GM21360 (cell line): ENCODE data around the gene ZNF837.
"Not testable (repeated sequence)": the region's sequence is repeated elsewhere in the genome, so short reads cannot be mapped to it uniquely, and the experiment has no call there.

Experiments
- ATAC-seq: cut with Tn5 transposase; IDR thresholded peaks from one replicate; pipeline ENCODE4 v1.9.1; 2021; ENCODE audit warnings: mild to moderate bottlenecking, moderate library complexity; ENCODE audit not compliant: unreplicated experiment

The ZNF837 gene

DNA sequence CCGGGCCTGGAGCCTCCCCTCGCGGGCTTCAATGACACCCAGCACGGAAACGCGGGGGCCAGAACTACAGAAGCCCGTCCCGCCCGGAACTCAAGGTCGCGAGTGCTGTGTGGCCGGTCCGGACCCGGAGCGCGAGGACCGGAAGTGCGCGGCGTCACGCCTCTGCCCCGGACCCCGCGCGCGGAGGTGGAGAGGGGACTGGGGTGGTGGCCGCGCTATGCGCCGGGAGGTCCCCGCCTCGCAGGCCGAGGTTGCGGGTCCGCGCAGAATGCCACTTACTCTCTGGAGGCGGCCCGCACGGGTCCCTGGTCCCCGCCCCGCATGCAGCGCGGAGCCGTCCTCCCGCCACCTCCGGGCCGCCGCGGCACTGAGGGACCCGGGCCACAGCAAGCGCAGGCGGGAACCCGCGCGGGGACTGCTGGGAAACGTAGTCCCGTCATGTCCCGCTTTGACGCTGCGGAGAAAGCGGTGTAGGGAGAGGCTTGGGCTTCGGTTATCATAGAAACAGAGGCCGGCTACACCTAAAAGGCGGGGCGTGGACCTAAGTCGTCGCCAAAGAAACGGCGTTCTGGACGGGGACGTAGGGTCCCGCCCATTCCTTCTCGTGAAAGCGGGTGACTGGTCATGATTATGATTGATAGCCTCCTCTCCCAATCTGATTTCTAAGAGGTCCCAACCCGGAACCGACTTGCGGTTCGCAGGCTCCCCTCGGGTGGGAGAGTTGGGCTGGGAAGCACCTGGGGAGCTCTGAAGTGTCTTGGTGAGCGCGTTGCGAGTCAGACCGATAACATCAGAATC is at the start of gene ZNF837:
TSS of gene ZNF837 (minus strand) at position 369 of the 798 bp plus-strand sequence. CDS start 11,698 bp downstream, outside the sequence.
- ATAC-seq: peak; percentile 70

- no peak for ATAC-seq
Observed at GRCh38 chr19:58429745-58430144, 48.9 kb upstream of the ZNF837 start.

DNA sequence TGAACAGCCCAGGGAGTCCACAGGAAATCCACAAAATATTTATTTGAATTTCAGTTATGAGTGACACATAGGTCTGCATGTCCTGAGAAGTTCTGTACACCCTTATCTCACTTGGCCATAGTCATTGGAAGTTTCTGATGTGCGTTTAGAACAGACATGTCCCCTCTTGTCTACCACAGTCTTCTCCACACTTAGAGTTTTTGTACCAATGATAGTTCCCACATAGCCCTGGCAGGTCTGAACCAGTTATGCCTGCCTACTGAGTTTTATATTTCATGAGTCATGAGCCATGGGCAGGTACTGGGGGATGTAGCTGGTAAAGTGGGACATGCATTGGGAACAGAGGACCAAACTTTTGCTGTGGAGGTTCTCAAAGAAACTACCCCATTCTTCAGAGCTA is 47.8 kb upstream of the ZNF837 start:
- no peak for ATAC-seq

DNA sequence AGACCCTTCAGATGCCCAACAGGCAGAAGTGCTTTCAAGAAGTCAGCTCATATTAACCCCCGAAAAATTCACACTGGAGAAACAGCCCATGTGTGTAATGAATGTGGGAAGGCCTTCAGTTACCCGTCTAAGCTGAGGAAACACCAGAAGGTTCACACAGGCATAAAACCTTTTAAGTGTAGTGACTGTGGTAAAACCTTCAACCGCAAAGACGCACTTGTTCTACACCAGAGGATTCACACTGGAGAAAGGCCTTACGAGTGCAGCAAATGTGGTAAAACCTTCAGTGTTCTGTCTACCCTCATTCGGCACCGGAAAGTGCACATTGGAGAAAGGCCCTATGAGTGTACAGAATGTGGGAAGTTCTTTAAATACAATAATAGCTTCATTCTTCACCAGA is 36.2 kb upstream of the ZNF837 start:
- ATAC-seq: no peak

DNA sequence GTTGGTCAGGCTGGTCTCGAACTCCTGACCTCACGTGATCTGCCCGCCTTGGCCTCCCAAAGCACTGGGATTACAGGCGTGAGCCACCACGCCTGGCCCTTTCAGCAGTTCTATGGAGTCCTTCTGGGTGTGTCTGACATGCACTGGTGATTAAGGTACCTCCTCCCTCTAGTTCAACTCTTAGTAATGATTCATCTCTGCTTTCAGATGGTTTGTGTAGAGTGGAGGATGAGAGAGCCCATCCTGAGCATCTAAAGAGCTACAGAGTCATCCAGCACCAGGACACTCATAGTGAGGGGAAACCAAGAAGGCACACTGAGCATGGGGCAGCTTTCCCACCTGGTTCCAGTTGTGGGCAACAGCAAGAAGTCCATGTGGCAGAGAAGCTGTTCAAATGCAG is 35.8 kb upstream of the ZNF837 start:
- no peak for ATAC-seq

DNA sequence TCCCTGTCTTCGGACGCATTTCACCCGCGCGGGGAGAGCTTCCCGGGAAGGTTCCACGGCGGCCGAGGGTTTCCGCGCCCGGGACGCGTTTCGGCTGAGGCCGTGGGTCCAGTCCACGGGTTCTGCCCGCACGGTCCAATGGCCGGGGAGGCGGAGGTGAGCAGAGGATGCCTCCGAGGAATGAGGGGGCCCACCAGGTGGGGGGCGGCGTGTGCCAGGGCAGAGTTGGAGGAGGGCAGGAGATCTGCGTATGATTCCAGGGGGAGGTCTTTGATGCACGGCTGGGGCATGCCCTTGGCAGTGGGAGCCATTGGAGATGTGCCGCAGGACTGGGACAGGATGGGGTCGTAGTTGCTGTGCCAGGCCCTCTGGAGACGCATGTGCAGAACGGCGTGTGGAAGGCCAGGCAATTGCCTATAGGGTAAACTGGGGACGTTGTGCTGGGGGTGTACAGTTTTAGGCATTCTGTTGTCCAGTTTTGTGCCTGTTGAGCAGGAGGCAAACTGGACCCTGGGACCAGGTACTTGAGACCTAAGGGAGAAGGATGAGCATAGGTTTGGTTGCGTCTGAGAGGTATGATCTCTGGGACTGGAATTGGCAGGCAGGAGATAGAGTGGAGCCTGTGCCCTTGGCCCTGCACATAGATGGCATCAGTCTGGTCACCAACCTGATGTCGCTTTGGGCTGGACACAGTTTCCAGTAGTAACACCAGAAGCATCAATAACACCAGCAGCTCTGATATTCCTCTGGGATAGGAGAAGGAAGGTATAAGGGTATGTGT is 28.4 kb upstream of the ZNF837 start:
- ATAC-seq: peak; percentile 13

DNA sequence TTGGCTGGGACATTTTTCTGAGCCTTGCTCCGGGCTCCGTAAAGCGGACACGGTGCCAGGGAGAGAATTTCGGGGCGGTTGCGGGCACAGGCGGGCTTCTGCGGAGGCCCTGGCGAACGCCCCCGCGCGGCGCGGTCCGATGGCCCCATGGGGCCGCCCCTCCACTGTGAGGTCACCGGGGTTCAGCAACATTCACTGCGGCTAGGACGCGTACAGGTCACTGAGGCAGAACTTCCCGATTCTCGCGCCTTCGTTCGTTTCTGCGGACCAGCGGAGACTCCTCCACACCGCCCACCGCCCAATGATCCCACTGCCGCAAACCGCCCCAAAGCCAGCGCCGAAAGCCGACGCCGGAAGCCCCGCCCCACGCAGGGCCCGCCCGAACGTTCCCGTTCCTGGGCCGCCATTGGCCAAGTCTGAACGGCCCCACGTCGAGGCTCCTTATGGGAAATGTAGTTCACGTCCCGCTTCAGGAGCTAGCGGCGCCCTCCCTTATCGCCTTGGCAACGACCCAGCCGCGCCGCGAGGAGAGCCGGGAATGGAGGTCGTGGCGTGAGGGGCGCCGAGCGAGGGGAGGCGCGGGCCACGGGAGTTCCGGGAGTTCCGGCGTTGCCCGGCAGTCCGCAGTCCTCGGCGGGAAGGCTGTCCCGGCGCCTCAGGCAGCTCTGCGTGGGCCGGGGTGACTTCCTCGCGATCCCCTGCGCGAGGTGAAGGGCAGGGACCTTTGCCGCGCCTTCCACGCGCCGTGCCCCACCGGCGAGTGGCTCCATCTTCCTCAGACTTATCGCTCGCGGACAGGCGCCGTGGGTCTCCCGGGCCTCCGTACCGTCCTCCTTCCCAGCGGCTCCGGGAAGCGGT is 27.6 kb upstream of the ZNF837 start, which contains the start of gene ZNF584:
TSS of gene ZNF584 (plus strand) at position 498 of the 858 bp plus-strand sequence. CDS start 499 bp downstream, outside the sequence.
- peak; percentile 86 for ATAC-seq

DNA sequence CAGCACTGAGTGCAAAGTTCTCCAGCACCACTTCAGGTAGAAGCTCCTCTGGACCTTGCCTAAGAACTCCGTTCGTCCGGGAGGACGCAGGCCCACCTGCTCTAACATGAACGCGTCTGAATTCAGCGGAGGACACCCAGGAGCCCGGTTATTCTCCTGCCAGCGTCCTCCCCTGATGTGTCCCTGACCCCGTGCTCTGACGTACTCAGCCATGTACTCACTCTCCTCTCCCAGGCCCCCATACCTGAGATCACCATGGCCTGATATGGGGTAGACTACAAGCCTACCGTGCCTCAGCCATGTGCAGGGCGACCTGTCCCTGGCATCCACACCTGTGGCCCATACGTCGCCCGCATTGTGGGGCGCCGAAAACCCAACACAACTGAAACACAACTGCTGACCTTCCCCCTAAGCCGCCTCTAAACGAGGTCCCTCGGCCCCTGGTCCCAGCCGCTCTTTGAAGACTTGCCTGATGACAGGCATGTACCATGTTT is 26.9 kb upstream of the ZNF837 start:
- peak; percentile 8 for ATAC-seq

DNA sequence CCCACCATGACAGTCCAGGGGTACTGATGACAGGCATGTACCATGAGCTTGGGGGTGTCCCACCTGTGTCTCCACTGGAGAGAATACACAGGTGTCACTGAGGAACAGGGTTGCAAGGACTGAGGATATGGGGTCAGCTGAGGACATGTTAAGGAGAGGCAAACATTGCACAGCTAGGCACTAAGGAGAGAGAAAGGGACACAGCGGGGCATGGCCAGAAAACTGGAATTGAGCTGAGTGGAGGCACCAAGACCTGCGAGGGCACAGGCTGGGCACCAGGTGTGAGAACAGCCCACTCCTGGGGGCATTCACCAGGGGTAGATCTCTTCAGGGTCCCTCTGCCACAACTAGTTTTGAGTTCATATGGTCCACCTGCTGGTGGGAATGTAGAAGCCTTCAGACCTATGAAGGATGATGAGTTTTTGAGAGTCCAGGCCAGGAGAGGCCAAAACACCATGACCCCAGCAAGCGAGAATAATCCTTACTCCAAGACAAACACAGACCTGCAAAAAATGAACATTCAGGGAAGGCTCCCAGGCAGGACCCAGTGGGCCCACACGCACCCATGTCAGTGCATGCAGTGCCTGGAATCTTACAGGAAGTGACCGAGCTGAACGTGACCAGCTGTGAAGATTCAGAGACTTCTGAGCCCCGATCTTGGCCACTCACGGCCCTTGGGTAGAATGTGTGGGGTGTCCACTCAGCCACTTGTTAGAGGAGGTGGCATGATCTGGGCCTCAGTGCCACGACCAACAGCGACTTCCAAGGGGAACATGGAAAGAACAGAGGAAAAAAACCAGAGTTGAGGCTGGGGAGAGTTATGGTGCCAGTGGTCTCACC is 26.2 kb upstream of the ZNF837 start:
- no peak for ATAC-seq

GRCh38 chr19:58403920-58404478 is 23.2 kb upstream of the ZNF837 start:
- ATAC-seq: not testable (repeated sequence)

DNA sequence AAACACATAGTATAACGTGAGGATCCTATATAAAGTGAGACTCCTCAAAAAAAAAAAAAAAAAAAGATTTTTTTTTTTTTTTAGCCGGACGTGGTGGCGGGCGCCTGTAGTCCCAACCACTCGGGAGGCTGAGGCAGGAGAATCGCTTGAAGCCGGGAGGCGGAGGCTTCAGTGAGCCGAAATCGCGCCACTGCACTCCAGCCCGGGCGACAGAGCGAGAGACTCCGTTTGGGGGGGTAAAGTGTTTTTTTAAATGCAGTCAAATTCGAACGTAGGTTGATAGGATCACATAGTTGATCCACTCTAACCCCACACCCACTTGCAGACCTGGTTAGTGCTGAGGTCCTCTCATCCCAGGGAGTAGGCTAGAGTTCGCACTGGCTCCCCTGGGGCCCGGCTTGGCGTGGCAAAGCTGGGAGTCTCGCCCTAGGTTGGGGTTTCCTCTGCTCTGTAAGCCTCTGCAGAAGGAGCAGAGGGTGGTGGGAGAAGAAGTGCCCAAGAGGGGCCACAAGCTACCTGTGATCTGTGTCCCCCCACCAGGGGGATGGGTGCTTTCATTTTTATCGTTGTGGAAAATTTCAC is 21.1 kb upstream of the ZNF837 start:
- ATAC-seq: no peak

- peak; percentile 97 for ATAC-seq
Observed at GRCh38 chr19:58400916-58401839, 20.3 kb upstream of the ZNF837 start.

DNA sequence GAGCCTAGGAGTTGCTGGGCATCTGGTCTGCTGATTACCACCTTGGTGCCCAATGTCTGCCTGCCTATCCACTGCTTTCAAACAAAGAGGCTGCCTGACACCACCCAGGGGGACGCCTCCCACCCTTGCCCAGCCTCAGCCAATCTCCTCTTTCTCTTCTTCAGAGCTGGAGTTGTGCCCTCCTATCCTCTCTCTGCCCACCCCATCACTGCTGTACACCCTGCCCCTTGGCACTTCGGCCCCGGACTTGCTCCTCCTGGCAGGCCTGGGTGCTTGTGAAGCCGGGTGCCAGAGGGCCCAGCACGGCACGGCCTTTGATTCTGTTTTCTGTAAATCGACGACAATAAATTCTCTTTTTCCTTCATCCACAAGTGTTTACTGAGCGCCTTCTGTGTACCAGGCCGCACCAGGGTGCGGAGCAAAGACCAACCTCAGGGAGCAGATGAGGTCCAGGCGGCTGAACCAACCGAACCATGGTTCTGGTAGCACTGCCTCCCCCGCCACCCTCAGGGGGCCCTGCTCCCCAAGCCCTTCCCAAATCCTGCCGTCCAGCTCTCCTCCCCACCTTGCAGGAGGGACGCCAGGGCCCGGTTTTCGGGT is 19.6 kb upstream of the ZNF837 start:
- no peak for ATAC-seq

DNA sequence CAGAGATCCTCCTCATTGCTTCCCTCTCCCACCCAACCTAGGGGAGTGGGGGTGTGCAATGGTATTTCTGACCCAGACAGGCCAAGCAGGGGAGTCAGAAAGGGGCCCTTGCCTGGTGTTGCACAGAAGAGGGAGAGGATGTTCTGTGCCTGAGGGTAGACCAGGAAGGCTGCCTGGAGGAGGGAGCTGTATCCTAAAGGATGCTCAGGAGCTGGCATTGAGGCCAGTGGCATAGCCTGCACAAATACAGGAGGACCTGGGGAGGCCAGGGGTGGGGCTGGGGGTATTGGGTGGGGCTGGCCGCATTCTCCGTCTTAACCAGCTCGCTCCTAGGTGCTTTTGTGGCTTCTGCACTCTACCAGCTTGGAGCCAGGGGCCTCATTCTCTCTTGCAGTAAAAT is 19.1 kb upstream of the ZNF837 start:
- no peak for ATAC-seq

DNA sequence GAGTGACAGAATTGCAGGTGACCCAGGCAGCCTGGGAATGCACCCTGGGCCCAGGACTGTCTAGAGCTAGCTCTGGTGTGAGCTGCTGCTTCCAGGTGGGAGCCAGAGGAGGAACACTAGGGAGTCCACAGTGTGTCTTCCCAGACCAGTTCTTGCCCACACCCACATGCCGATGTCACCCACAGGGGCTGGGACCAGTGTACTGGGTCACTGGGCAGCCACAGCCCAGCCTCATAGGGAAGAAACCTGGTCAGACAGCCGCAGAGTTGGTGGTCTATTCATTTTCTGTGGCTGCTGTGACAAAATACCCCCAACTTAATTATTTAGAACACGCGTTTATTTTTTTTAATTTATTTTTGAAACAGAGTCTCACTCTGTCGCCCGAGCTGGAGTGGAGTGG is 17.7 kb upstream of the ZNF837 start:
- ATAC-seq: no peak

DNA sequence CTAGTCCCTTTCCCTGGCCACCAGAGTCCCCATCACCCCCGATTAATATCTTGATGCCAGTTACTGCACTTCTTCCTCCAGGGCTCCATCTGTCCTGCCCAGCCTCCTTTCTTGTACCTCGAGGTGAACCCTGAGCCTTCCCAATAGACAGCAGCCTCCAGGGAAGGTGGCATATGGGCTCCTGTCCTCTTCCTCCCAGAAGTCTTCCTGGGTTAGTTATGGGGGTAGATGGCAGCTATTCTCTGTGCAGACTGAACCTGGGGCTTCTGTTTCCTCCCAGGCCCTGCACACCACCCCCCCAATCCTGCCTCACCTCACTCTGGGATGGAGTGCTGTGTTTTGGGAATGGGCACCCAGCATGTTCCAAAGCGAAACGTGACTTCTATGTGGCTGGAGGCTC is 17.3 kb upstream of the ZNF837 start:
- ATAC-seq: no peak

DNA sequence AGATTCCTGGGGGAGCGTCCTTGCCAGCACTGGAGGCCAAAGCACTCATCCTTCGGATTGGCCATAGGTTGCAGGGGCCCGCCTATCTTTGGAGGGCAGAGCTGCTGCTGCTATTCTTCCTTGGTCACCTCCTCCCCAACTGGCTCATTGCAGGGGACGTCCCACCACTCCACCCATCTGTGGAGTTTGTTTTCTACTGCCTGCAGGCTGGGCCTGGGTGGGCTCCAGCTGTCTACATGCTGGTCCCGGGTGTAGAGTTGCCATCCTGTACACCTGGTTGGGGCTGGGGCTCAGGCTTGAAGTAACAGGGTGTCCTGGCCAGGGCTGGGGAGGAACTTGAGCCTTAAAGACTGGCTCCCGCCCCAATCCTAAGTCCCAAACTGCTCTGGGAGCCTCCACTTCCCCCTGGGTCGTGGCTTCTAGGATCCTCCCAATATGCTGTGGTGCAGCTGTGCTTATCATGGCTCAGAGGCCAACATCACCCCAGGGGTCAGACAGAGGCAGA is 16.8 kb upstream of the ZNF837 start:
- ATAC-seq: no peak
